T follicular helper cell (primary cell): ENCODE results near the gene MEIOSIN.
"Not testable (repeated sequence)": the region's sequence is repeated elsewhere in the genome, so short reads cannot be mapped to it uniquely, and the experiment has no call there.

Experiments
- DNase-seq: peaks from one replicate; pipeline ENCODE4 v3.0.0-alpha.2; 2020; ENCODE audit warnings: low read depth

The MEIOSIN gene

DNA sequence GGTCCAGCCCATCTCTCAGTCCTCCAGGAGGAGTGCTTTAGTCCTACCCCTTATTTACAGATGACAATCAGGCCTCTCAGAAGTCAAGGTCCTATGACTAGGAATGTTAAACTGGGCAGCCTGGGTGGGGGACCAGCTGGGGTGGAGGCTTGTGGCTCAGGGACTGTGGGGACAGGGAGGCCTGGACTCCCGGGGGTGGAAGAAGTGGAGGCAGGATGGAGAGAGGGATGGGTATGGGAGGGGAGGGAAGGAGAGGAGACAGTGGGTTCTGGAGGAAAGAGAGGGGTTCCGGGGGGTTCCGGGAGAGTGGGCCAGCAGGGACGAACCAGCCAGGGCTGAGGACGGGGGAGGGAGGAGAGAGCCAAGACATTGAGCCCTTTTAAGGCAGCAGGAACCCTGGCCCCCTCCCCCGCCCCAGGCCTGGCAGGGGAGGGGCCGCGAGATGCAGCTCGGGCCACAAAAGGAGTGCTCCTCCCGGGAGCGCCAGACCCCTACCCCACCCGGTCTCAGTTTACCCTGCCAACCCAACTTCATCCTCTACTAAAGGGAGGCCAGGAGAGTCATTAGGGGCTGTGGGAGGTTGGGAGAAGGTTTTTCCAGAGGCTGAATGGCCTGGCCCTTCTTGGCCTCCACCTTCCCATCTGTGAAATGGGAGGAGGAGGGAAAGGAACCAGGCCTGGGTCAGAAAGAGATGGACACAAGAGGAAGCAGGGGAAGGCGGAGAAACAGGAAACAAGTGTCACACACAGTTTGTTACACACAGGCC, 47.4 kb downstream of the MEIOSIN start:
- no peak for DNase-seq

DNA sequence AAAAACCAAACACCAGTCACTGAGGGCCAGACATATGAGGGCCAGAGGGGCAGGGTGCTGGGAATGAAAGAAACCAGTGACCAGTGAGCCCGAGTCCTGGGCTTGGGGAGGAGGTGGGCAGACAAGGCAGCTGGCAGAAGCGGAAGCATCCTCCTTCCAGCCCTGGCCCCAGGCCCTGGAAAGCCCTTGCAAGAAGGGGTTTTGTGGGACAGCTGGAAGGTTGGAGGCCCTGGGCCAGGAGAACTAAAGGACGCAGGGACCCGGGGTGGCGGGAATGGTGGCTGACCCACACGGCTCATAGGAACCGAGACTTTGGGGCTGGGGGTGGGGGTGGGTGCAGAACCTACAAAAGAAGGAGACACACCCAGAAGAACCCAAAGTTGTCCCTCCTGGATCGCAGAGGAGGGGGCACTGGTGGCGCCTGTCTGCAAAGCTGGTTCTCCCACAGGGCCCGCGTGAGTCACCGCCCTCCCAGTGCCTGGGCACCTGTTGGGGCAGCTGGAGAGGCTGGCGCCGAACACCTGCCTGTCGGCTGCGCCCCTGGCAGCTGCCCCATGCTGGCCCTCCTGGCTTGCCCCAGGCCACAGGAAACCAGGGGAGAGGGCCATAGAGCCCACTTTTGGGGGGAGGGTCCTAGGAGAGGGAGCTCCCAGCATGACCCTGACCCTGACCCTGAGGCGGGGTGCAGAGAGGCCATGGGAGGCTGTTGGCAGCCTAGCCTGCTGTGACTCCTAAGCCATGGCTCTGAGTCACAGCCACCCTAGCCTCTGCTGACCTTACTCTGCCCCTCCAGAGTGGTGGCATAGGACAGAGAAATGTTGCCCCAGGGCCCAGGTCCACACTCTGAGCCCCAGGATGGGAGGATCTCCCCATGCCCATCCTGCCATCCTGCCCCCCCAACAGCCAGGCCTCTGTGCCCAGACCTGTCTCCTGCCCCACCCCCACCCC, 48.2 kb downstream of the MEIOSIN start:
- DNase-seq = no peak

DNA sequence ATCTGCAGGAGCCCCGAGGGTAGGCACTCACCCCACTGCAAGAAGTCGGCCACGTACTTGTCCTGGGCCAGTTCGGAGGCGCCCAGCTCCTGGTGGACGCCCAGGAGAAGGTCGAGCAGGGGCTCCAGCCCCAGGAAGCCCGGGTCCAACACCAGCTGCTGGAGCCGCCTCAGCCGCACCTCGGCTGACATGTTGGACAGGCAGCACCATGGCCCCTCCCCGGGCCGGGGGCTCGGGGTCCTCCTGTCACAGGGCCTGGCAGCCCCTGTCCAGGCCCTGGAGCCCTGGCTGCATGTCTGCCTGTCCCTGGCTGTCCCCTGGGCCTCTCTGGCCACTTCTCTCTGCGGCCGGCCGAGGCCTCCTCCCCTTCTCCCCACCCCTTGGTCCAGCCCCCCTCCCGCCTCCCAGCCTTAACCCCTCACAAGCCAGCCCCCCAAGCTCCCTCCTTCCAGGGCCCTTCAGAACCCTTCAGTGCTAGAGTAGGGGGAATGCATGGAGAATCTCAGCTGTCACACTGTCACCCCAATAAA, 49.0 kb downstream of the MEIOSIN start, which contains the start of gene DMPK:
Gene DMPK, minus strand, starts transcription at position 329 of the 530 bp plus-strand sequence. Its CDS starts 138 bp downstream, at position 191.
- no peak for DNase-seq

DNA sequence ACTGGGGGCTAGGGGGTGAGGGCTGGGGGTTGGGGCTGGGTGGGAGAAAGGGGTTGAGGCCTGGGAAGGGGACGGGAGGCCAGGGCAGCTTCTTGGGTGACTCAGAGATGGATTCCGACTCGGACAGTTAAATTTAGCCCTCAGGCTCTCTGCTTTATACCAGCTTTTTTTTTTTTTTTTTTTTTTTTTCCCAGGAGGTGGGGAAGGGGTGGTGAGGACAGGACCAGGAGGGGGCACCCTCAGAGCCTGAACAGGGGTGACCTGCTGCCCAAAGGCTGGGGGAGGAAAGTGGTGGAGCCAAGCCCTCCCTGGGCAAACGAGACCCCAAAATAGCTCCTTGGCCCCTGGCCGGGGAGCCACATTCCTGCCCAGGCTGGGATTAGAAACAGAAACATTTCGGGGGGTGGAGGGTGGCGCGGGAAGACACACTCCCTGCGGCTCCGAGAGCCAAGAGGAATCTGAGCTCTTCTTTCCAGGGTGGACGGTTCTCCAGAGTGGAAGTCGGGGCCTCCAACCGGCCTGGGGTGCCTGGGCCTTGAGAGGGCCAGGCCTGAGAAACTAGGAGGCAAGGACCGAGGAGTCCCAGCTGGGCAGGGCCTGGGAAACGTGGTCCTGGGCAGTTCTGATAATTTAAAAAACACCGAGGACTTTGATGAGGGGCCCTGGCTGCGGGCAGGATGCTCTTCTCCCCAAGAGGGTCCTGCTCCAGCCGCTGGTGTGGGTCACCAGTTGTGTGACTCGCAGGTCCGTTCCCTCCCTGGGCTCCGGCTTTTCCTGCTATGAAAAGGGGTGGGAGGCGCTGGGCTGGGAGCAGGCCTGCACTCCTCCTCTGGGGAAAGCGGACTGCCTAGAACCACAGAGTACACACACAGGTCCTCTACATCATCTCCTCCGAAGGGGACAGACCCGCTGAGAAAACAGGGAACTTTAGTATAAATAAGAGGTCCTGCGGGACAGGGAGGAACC, 49.9 kb downstream of the MEIOSIN start:
- no peak for DNase-seq

DNA sequence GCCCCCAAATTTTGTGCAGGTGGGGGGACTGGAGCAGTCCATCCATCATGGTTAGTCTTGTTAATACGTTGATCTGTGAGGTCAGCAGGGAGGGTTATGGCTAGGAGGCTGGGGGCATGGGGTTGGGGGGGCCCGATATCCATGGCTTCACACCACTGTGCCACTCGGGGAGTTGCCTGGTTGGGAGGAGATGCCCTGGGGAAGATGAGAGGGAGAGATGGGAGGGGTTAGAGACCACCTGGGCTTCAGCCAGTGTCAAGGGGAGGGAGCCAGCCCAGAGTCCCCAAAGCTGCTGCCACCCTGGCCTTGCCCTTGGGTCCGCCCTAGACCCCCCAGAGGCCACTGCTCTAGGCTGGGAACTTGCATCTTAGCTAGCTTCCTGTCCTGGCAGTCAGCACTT, 50.9 kb downstream of the MEIOSIN start:
- no peak for DNase-seq

DNA sequence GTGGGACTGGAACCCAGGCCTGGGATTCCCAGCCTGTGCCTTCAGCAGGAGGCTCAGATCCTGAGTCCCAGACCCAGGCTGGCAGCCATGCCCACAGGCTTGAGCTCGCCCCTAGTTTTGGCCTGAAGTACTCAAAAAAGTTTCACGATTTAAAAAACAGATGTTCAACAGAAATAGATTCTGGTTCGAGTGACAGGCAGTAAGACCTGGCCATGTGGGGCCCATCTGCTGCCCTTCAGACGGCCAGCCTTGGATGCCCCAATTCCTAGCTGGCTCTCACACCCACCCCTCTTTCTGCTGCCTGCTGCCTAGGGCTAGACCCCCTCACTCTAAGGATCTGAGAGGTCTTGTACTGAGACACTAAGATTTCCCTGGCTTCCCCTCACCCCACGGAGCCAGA, 51.9 kb downstream of the MEIOSIN start:
- DNase-seq = no peak

DNA sequence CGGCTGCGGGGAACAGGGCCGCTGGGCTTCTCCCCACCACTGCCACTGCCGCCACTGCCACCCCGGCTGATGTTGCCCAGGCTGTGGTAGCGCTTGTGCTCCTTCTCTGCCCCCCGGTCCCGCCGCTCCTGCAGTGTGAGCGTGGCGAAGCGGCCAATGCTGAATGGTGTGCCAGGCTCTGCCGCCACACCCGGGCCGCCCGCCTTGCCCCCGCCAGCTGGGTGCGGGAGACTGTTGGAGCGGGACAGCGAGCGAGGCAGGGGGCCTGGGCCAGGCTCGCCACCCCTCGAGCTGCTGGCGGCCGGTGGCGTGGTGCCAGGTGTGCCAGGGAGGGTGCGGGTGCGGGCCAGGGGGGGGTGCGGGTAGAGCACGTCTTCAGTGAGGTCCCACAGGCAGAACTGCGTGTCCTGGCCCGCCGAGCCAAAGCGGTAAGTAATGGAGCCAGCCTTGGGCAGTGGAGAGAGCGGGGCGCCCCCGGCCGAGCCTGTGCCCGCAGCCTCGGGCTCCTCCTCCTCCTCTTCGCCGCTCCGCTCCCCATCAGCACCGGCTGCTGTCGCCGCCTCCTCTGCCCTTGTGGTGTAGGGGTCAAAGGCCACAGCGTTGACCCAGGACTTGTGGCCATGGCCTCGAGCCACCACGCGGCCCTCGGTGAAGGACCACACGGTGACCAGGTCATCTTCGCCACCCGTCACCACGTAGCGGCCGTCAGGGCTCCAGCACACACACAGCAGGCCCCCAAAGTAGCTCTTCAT, 52.7 kb downstream of the MEIOSIN start:
- no peak for DNase-seq

DNA sequence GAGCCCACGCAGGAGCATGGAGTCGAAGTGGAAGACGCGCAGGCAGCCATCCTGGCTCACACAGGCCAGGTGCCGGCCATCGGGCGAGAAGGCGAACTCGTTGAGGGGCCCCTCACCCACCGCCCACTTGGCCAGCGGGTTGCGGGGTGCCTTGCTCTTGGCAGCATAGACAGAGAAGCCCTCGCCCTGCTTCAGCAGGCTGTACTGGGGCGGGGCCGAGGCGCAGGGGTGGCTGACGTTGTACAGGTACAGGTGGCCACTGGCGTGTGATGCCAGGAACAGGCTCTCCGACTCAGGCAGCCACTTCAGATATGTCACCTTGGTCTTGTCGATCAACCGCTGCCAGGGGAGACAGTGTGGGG, 53.3 kb downstream of the MEIOSIN start:
- DNase-seq = no peak

DNA sequence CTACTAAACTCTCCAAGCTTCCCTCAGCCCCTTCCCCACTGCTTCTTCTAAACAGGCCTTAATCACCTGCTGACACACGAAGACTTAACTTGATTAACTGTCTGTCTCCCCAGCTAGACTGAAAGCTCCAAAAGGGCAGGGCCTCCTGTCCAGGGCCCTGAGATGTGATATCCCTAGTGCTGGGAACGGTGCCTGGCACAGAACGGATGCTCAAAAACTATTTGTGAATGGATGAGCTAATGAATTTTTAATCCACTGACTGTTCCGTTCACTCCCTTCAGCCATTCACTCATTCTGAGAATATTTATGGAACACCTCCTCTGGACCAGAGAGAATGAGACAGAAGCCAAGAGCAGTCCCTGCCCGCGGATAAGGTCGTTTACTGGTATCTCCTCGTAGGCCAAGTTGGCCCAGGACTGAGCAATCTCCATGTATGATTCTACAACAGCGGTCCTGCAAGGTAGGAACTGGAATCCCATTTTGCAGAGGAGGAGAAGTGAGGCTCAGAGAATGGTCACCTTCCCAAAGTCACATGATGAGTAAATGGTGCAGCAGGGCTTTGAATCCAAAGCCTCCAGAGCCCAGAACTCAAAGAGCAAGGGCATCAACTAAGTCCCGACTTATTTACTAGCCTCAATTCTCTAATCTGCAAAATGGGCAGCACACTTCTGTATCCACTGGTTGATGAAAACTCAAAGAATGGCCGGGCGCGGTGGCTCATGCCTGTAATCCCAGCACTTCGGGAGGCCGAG, 56.0 kb downstream of the MEIOSIN start:
- no peak for DNase-seq

DNA sequence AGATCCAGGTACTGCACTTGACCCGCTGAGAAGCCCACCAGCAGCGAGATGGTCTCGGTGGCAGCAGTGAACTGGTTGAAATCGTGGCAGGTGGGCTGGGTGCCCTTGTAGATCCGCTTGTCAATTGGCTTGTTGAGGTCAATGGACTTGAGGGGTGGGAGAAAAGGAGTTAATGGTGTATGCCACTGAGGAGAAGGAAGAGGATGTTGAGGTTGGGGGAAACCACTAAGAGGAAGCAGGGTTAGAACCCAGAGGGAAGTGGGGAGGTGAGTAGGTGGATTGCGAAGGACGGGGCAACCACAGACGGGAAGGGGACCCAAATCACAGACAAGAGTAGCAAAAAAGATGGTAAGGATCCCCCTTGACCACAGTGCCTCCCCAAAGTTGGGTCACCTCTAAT, 57.7 kb downstream of the MEIOSIN start:
- no peak for DNase-seq

DNA sequence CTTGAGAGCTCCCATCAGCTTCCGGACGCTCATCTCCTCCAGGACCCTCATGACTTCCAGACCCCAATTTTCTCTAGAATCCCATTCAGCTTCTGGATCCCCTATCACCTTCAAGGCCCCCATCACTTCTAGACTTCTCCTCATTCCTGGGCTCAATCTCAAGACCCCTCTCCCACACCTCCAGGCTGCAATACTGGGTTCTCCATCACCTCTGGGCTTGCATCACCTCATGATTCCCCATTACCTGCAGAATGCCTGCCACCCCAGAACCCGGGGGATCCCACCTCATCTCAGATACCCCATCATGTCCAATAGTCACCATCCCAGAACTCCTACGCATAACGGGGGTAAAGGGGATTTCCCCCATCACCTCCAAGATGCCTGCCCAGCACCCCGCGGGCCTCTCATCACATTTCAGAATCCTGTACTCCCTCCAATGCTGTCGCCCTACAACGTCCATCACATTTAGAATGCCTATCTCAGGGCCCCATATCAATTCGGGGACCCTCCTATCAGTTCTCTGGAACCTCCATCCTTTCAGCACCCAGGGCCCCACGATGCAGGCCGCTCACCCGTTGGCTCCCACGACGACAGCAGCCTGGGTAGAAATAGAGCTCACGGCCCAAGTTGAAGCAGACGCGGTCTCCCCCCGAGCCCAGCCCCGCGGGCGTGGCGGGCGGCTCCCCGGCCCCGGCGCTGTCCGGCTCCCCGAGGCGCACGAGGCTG, 58.7 kb downstream of the MEIOSIN start:
- DNase-seq = no peak

DNA sequence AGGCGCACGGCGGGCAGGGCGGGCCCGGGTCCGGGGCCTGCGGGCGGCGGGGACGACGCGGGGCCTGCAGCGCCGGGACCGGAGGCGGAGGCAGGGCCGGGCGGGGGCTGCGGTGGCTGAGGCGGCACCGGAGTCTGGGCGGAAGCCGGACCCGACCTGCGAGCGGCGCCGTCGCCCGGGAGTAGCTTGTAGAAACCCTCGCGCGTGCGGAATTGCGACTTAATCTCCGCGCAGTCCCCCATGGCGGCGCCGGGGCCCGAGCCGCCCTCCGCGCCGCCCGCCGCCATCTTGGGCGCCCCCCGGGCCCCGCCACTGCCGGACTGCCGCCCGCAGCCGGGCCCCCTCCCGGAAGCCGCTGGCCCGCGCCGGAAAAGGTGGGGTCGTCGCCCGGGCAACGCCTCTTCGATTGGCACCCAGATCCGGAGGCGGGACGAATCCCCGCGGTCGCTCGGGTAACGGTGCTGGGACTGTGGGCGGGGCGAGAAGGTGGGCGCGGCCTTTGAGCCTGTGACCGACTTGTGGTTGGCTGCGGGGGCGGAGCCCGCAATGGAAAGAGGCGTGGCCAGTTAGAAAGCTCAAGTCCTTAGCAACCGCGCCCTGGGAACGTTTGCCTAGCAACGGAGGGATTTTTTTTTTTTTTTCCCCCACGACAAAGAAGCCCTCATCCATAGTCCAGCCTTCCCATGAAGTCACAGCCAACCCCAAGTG, 59.4 kb downstream of the MEIOSIN start, which contains the start of gene DMWD:
Gene DMWD, minus strand, starts transcription at position 376 of the 708 bp plus-strand sequence. Its CDS starts 89 bp downstream, at position 287.
- DNase-seq = peak; percentile 99

DNA sequence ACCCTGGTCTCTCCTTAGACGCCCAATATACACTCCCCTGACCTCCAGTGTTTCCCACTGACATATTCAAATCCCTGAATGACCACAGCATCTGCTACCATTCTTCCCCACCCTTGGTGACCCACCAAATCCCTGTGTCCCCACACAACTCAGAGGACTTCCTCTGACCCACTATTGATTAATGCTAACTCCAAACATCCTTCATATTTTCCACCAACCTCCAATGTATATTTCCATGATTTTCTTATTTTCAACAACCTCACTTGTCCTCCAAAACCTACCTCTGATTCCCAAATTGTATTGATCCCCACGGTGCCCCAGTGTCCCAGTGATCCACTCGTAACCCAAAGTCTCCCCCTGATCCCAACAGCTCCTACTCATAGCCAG, 59.9 kb downstream of the MEIOSIN start:
- DNase-seq = no peak

DNA sequence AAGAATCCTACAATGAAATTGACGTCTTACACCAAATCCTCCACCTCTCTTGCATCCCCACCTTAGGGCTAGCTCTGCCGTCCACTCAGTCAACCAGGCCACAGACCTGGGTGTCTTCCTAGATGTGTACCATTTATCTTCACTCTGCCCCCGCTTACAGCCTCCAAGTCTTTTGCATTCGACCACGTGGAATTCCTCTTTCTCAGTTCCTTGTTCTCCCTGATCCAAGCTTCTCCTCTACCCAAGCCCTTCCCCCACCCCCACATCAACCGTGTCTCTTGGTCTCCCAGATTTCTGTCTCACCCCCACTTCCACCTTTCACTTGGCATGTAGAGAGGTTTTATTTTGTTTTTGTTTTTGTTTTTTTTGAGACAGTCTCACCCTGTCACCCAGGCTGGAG, 60.6 kb downstream of the MEIOSIN start:
- DNase-seq = no peak

DNA sequence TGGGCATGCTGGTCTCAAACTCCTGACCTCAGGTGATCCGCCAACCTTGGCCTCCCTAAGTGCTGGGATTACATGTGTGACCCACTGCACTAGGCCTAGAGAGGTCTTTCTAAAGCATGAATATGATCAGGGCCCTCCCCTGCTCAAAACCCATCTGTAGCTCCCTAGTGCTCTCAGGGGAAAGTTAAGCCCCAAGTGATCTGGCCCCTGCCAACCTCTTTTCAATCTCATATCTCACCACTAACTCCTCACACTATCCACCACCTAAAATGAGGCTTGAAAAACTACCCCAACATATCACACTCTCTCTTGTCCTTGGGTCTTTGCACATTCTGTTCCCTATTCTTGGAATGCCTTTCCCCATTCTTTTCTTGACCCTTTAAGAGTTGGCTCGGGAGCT, 61.4 kb downstream of the MEIOSIN start:
- DNase-seq = no peak

DNA sequence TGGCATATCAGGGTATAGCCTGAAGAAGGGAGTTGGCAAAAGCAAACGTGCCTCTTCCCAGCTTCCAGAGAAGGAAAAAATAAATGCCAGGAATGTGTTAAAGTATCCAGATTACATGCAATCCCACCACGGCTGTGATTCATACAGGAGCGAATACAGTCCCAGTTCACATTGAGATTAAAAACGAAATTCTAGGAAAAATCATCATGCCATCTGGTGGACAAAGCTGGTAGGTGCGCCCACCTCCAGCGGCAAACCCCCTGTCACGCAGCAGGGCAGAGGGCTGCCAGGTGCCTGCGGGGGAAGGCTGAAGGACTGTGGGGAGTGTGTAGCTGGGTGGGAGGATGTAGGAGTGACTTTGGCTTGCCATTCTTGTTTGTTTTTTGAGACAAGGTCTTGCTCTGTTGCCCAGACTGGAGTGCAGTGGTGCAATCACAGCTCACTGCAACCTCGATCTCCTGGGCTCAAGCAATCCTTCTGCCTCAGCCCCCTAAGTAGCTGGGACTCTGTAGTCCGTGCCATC, 65.8 kb downstream of the MEIOSIN start:
- DNase-seq = peak; percentile 47

DNA sequence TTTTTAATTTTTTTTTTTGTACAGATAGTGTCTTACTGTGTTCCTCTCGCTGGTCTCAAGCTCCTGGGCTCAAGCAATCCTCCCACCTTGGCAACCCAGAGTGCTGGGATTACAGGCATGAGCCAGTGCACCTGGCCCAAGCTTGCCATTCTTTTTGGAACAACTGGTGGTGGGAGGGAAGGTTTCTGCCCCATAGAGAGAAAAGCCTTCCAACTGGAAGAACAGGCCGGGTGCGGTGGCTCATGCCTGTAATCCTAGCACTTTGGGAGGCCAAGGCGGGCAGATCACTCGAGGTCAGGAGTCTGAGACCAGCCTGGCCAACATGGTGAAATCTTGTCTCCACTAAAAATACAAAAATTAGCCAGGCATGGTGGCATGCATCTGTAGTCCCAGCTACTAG, 66.3 kb downstream of the MEIOSIN start:
- DNase-seq = not testable (repeated sequence)

DNA sequence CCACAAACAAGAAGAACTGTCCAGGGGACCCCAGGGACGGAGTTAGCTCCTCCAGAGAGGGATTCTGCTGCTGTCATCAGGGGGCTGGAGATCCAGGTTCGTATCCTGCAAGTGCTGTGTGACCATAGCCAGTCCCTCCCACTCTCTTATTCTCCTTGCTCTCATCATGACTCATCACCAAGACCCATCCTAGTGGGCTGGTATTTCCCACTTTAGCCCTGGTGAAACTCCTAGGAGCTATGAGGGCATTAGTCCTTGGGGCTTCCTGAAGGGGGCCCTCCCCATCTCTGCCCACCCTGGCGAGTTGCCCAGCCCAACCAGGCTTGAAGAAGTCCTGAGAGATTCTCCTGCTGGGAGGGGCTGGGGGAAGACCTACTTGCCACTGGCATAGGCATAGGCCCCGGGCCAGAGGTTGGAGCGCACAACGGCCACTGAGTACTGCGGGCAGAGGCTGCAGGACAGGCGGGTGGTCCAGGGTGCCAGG, 66.9 kb downstream of the MEIOSIN start:
- DNase-seq = no peak
